ENCODE results near the gene ENKUR. TPM values are rescaled to one million over a fixed set of nuclear protein-coding genes. Genes with fewer than 3 reads are reported as not detected.

ENKUR gene
- 0.18 TPM in 1 of 2 replicates, not detected in the other for total RNA-seq

GRCh38 chr10:25015828-25016375 lies at the start of gene ENKUR:
Gene ENKUR (minus strand): TSS chr10:25016158. CDS start chr10:25015936, 222 bp downstream.

GRCh38 chr10:25016376-25017153 lies 607 bp upstream of the ENKUR start, which contains the start of gene THNSL1:
Gene THNSL1 (plus strand): TSS chr10:25016612. CDS start chr10:25023224, 6,612 bp downstream.

GRCh38 chr10:24952143-24952706 lies 63.7 kb downstream of the ENKUR start, which contains the start of gene PRTFDC1:
Gene PRTFDC1 (minus strand): TSS chr10:24952606. CDS start chr10:24952575, 31 bp downstream.

Other genes with a start within 250 kb of the ENKUR start
- gene PRTFDC1, start 63.6 kb downstream of the ENKUR start, total RNA-seq = 6.8 and 11.3 TPM in 2 replicates
- 3.9 and 6.1 TPM in 2 replicates for gene THNSL1, start 454 bp upstream of the ENKUR start, total RNA-seq
- under 0.01 and 0.05 TPM in 2 replicates for gene GPR158, start 158.8 kb upstream of the ENKUR start, total RNA-seq

All from smooth muscle cell of the umbilical artery (primary cell).